GM12875 (cell line): ENCODE data around the gene MEI1.

ENCODE experiments used
- H3K4me3 ChIP-seq: one replicate; pipeline ENCODE4 v1.5.1; 2011; ENCODE audit warnings: low read depth, low read length, control low read depth
- CTCF ChIP-seq: IDR thresholded peaks from 2 replicates; pipeline ENCODE4 v1.5.1; 2011; ENCODE audit warnings: low read depth, mild to moderate bottlenecking, control low read depth, inconsistent platforms, low read length, moderate library complexity, borderline replicate concordance; ENCODE audit not compliant: insufficient read depth

The MEI1 gene

GRCh38 chr22:41800348-41801146 is 101.2 kb downstream of the MEI1 start, which contains the start of gene CCDC134:
Gene CCDC134, plus strand, starts transcription at chr22:41800679. Its CDS starts 8,212 bp downstream, at chr22:41808891.
- TF ChIP-seq CTCF = no peak
- peak within 1 kb of the TSS; percentile 99 for H3K4me3 ChIP-seq

GRCh38 chr22:41801147-41801819 is 102.0 kb downstream of the MEI1 start:
- peak overlapping the region; percentile 99 for H3K4me3 ChIP-seq
- no peak for TF ChIP-seq CTCF

- TF ChIP-seq CTCF = no peak
- peak overlapping the region; percentile 99 for H3K4me3 ChIP-seq
Observed at GRCh38 chr22:41801886-41802285, 102.6 kb downstream of the MEI1 start.

GRCh38 chr22:41805639-41806038 is 106.3 kb downstream of the MEI1 start:
- no peak overlapping the region for H3K4me3 ChIP-seq
- no peak for TF ChIP-seq CTCF

- no peak for TF ChIP-seq CTCF
- no peak overlapping the region for H3K4me3 ChIP-seq
Observed at GRCh38 chr22:41808400-41808799, 109.1 kb downstream of the MEI1 start.

- no peak for TF ChIP-seq CTCF
- no peak overlapping the region for H3K4me3 ChIP-seq
Observed at GRCh38 chr22:41810022-41810421, 110.7 kb downstream of the MEI1 start.

GRCh38 chr22:41812805-41813545 is 113.7 kb downstream of the MEI1 start:
- H3K4me3 ChIP-seq = no peak overlapping the region
- no peak for TF ChIP-seq CTCF
